ENCODE results near the gene PLA2G15.

Gene PLA2G15

GRCh38 chr16:68244903-68245853, at the start of gene PLA2G15:
Gene PLA2G15, plus strand, starts transcription at chr16:68245373. Its CDS starts 54 bp downstream, at chr16:68245427.
- peak within 1 kb of the TSS; percentile 80 for H3K4me3 ChIP-seq (ENCODE audit: low read length)
- H4K20me1 ChIP-seq (ENCODE audit: control insufficient read depth, insufficient read depth, low read depth, low read length): no peaks in the 10 kb centered on the region
- H3K27me3 ChIP-seq (ENCODE audit: control insufficient read depth, low read length): no peaks in the 10 kb centered on the region
- peaks cover 3% of the 10 kb centered on the region; the same call in 1 of the 2 replicates for H3K79me2 ChIP-seq (ENCODE audit: control insufficient read depth, low read length)
- H3K4me1 ChIP-seq (ENCODE audit: control insufficient read depth, low read length): peaks cover 18% of the 10 kb centered on the region
- H3F3A ChIP-seq (ENCODE audit: control insufficient read depth, insufficient read depth): no peaks in the 10 kb centered on the region
- no peaks in the 10 kb centered on the region for H3K9me3 ChIP-seq (ENCODE audit: control insufficient read depth, insufficient read depth, low read length)
- no peak within 1 kb of the TSS for H3K27ac ChIP-seq (ENCODE audit: low read depth, low read length)
- H3K36me3 ChIP-seq (ENCODE audit: control insufficient read depth, low read length): no peaks in the 10 kb centered on the region
- TF ChIP-seq EZH2phosphoT487 (IDR thresholded peaks at IDR 0.05; ENCODE audit: borderline replicate concordance, low read length) (no peak), CTCF (IDR thresholded peaks at IDR 0.05; ENCODE audit: low read depth, low read length, poor library complexity, severe bottlenecking) (no peak)
- no peaks in the 10 kb centered on the region for H3K9me2 ChIP-seq (replicated peaks; ENCODE audit: control insufficient read depth, low read length)
- H3K4me2 ChIP-seq (ENCODE audit: low read length): peak within 1 kb of the TSS; percentile 95

- Histone ChIP-seq H3K4me1 (ENCODE audit: control insufficient read depth, low read length) (no peaks in the 10 kb centered on the region; the same call in 1 of the 2 replicates), H3K4me2 (ENCODE audit: low read length) (no peak overlapping the region), H3K79me2 (ENCODE audit: control insufficient read depth, low read length) (no peaks in the 10 kb centered on the region), H3K27me3 (ENCODE audit: control insufficient read depth, low read length) (no peaks in the 10 kb centered on the region), H3F3A (ENCODE audit: control insufficient read depth, insufficient read depth) (no peaks in the 10 kb centered on the region), H3K9me3 (ENCODE audit: control insufficient read depth, insufficient read depth, low read length) (no peaks in the 10 kb centered on the region), H3K9me2 (replicated peaks; ENCODE audit: control insufficient read depth, low read length) (no peaks in the 10 kb centered on the region), H3K27ac (ENCODE audit: low read depth, low read length) (no peak overlapping the region), H3K36me3 (ENCODE audit: control insufficient read depth, low read length) (0 out of 2 replicates have a peak, but pooled peaks cover 4% of the 10 kb centered on the region), H3K4me3 (ENCODE audit: low read length) (no peak overlapping the region), H4K20me1 (ENCODE audit: control insufficient read depth, insufficient read depth, low read depth, low read length) (no peaks in the 10 kb centered on the region)
- no peak for TF ChIP-seq CTCF (IDR thresholded peaks at IDR 0.05; ENCODE audit: low read depth, low read length, poor library complexity, severe bottlenecking)
- no peak for TF ChIP-seq EZH2phosphoT487 (IDR thresholded peaks at IDR 0.05; ENCODE audit: borderline replicate concordance, low read length)
Observed at GRCh38 chr16:68197250-68197649, 47.9 kb upstream of the PLA2G15 start.

GRCh38 chr16:68200088-68200783, 44.9 kb upstream of the PLA2G15 start:
- TF ChIP-seq CTCF (IDR thresholded peaks at IDR 0.05; ENCODE audit: low read depth, low read length, poor library complexity, severe bottlenecking) (no peak), EZH2phosphoT487 (IDR thresholded peaks at IDR 0.05; ENCODE audit: borderline replicate concordance, low read length) (no peak)
- H3K4me2 ChIP-seq (ENCODE audit: low read length): no peak overlapping the region

More at GRCh38 chr16:68200088-68200783, 44.9 kb upstream of the PLA2G15 start:
- H4K20me1 ChIP-seq (ENCODE audit: control insufficient read depth, insufficient read depth, low read depth, low read length): no peaks in the 10 kb centered on the region
- H3K4me1 ChIP-seq (ENCODE audit: control insufficient read depth, low read length): no peaks in the 10 kb centered on the region; the same call in 1 of the 2 replicates
- H3K9me3 ChIP-seq (ENCODE audit: control insufficient read depth, insufficient read depth, low read length): no peaks in the 10 kb centered on the region
- peaks cover 2% of the 10 kb centered on the region; the same call in 1 of the 2 replicates for H3F3A ChIP-seq (ENCODE audit: control insufficient read depth, insufficient read depth)
- H3K4me3 ChIP-seq (ENCODE audit: low read length): no peak overlapping the region
- H3K79me2 ChIP-seq (ENCODE audit: control insufficient read depth, low read length): no peaks in the 10 kb centered on the region
- H3K36me3 ChIP-seq (ENCODE audit: control insufficient read depth, low read length): no peaks in the 10 kb centered on the region
- H3K27me3 ChIP-seq (ENCODE audit: control insufficient read depth, low read length): no peaks in the 10 kb centered on the region
- no peaks in the 10 kb centered on the region for H3K9me2 ChIP-seq (replicated peaks; ENCODE audit: control insufficient read depth, low read length)
- no peak overlapping the region for H3K27ac ChIP-seq (ENCODE audit: low read depth, low read length)
